Embryonic facial prominence (tissue), 1 donor: ENCODE data around the gene LRRC37B.
"Not testable (repeated sequence)": the region's sequence is repeated elsewhere in the genome, so short reads cannot be mapped to it uniquely, and the experiment has no call there.

Experiments
- DNase-seq: peaks from one replicate; pipeline ENCODE4 v3.0.0-alpha.2; 2016; ENCODE audit errors: extremely low spot score

LRRC37B gene

DNA sequence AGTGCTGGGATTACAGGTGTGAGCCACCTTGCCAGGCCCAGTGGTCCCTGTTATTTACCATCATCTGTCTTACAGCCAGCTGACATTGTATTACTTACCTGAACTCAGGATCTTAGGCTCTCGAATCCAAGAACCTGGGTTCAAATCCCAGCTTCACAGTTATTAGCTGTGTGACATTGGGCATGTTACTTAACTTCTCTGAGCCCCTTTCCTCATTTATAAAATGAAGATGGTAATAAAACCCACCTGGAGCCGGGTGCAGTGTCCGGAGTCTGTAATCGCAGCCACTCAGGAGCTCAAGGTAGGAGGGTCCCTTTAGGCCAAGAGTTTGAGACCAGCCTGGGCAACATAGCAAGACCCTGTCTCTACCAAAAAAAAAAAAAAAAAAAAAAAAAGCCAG lies 79.7 kb downstream of the LRRC37B start:
- DNase-seq, result not testable (repeated sequence)

DNA sequence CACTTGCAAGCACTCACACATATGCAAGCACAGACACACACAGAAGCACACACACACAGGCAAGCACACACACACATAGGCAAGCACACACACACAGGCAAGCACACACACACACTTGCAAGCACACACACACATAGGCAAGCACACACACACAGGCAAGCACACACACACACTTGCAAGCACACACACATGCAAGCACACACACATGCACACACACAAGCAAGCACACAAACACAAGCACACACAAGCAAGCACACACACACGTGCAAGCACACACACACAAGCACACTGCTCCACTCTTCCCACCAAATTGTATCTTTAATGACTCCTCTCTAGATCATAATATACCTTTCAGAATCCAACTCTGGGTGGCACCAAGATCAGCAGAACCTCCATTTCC lies 84.9 kb downstream of the LRRC37B start:
- DNase-seq, result not testable (repeated sequence)

DNA sequence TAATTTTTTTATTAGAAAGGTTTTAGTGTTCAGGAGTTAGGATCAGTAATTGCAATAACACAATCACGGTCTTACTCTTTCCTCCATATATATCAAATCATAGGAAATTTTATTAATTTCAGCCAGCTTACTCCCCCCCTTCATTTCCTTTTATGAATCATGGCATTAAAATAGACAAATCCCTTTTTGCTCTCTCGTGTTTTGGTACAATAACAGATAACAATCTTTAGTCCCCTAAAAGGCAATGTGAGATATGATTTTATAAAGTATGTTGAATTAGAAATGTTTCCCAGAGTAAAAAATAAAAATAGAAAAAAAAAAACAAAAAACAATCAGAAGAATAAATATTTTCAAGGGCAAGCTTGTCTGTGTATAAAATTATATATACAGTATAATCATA lies 92.5 kb downstream of the LRRC37B start:
- DNase-seq, result no peak

DNA sequence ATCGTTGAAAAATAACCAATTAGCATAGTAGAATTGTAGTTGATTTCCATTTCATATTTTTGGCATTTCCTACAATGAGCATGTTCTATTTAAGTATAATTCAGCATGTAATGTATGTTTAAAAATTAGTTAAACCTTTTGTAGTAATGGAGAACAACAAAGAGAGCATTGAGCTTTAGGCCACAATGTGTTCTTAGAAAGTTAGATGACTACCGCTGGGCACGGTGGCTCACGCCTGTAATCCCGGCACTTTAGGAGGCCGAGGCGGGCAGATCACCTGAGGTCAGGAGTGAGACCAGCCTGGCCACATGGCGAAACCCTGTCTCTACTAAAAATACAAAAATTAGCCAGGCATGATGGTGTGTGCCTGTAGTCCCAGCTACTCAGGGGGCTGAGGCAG lies 93.1 kb downstream of the LRRC37B start:
- not testable (repeated sequence) for DNase-seq

GRCh38 chr17:32100971-32101631 lies 93.9 kb downstream of the LRRC37B start:
- no peak for DNase-seq

DNA sequence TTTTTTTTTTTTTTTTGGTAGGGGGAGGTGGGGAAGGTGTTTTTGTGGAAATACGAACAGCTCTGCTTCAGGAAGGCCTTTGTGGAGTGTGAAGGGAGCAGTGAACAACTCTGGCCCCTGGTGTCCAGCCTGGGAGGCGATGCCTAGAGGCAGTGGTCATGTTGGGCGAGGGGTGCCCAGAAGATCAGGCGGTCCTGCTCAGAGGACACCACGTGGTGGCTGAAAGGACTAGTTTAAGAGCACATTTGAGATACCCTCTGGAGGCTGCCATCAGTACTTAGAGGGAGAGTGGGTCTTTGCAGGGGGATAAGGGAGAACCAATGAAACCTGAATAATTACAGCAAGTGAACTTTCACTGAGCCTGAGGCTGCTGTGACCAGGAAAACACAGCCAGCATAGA lies 95.0 kb downstream of the LRRC37B start:
- no peak for DNase-seq

DNA sequence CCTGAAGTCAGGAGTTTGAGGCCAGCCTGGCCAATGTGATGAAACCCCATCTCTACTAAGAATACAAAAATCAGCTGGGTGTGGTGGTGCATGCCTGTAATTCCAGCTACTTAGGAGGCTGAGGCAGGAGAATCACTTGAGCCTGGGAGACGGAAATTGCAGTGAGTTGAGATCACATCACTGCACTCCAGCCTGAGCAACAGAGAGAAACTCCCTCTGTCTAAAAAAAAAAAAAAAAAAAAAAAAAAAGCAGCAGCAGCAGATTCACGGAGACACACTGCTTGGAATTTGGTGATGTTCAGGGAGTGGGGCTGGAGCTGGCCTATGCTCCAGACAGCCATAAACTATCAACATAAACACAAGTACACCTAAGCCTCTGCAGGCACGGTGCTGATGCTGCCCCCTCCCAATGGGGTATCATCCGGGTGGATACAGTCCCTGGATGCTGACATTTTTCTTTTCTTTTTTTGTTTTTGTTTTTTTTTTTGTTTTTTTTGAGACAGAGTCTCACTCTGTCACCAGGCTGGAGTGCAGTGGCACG lies 95.5 kb downstream of the LRRC37B start:
- no peak for DNase-seq
